Smooth muscle cell (in vitro differentiated cells): ENCODE results near the gene CADM4. TPM values are rescaled to one million over a fixed set of nuclear protein-coding genes. Genes with fewer than 3 reads are reported as not detected.

Source experiments
- DNase-seq: peaks from one replicate; lab custom pipeline; 2025; ENCODE audit not compliant: unreplicated experiment; lab: John Stamatoyannopoulos, UW
- H2AFZ ChIP-seq: fragments of 200-600 bp; sonication (generic); 2 replicates; pipeline ENCODE4 v1.6.0; 2016; ENCODE audit warnings: antibody characterized with exemption, low read depth, mild to moderate bottlenecking
- H3F3A ChIP-seq: fragments of 200-600 bp; sonication (generic); 2 replicates; pipeline ENCODE4 v1.6.0; 2017; ENCODE audit warnings: antibody characterized with exemption, low read depth
- H3K27ac ChIP-seq: fragments of 200-600 bp; sonication (generic); 2 replicates; pipeline ENCODE4 v1.5.1; 2016; ENCODE audit warnings: low read depth, mild to moderate bottlenecking
- H3K27me3 ChIP-seq: fragments of 200-600 bp; sonication (generic); 2 replicates; pipeline ENCODE4 v1.6.1; 2016; ENCODE audit warnings: low read depth, mild to moderate bottlenecking
- H3K36me3 ChIP-seq: fragments of 200-600 bp; sonication (generic); 2 replicates; pipeline ENCODE4 v1.5.1; 2016; ENCODE audit warnings: low read depth
- H3K4me1 ChIP-seq: fragments of 200-600 bp; sonication (generic); 2 replicates; pipeline ENCODE4 v1.5.1; 2016; ENCODE audit warnings: low read depth
- H3K4me2 ChIP-seq: fragments of 200-600 bp; sonication (generic); 2 replicates; pipeline ENCODE4 v1.6.0; 2016; ENCODE audit warnings: mild to moderate bottlenecking
- H3K4me3 ChIP-seq: fragments of 200-600 bp; sonication (generic); 2 replicates; pipeline ENCODE4 v1.5.1; 2016; ENCODE audit warnings: mild to moderate bottlenecking
- H3K79me2 ChIP-seq: fragments of 200-600 bp; sonication (generic); 2 replicates; pipeline ENCODE4 v1.6.0; 2016; ENCODE audit warnings: low read depth, mild to moderate bottlenecking
- H3K9ac ChIP-seq: fragments of 200-600 bp; sonication (generic); 2 replicates; pipeline ENCODE4 v1.6.0; 2016; ENCODE audit warnings: low read depth
- H3K9me3 ChIP-seq: fragments of 200-600 bp; sonication (generic); replicated peaks from 2 replicates; pipeline ENCODE4 v1.5.1; 2016; ENCODE audit warnings: low read depth
- H4K20me1 ChIP-seq: fragments of 200-600 bp; sonication (generic); 2 replicates; pipeline ENCODE4 v1.6.0; 2016; ENCODE audit warnings: low read depth
- WGBS: methylation state at CpG from one replicate; pipeline ENCODE4 v1.1.7; 2016; ENCODE audit warnings: low lambda C conversion rate; 5-methylcytosine and 5-hydroxymethylcytosine counted together
- polyA plus RNA-seq: library from polyadenylated mRNA; unstranded; fragments of >200 nt; fragmentation: Nextera tagmentation; extraction: Ambion mirVana; gene quantifications from 2 replicates; pipeline ENCODE4 v1.2.1, GENCODE V29; 2016
- total RNA-seq: library from RNA; depleted of rRNA; stranded (reverse); fragments of >200 nt; gene quantifications from 2 replicates; pipeline ENCODE4 v1.2.3, GENCODE V29; 2014
- TF ChIP-seq, protein P1 (sequence below): fragments of 200-600 bp; sonication (generic); IDR thresholded peaks from 2 replicates; pipeline ENCODE4 v1.5.1; 2017; ENCODE audit warnings: borderline replicate concordance, mild to moderate bottlenecking, antibody characterized with exemption; ENCODE audit not compliant: insufficient read depth, poor library complexity, severe bottlenecking

CADM4 gene
- total and polyA plus RNA-seq, 2 experiments from 2014 or later, result 1.9 to 2.4 TPM

DNA sequence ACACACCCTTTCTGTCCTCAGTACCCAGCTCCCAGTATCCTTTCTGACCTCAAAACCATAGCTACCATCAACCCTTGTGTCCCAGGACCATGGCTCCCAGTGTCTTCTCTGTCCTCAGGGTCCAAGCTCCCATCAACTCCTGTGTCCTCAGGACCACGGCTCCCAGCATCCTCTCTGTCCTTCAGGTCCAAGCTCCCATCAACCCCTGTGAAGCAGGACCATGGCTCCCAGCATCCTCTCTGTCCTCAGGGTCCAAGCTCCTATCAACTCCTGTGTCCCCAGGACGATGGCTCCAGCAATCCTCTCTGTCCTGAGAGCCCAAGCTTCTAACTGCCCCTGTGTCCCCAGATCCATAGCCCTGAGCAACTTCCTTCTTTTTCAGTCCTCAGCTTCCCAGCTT is 1.7 kb upstream of the CADM4 start:
- WGBS, result 80% methylated on average over 2 of the region's 2 CpGs
- TF ChIP-seq, protein P1, sequence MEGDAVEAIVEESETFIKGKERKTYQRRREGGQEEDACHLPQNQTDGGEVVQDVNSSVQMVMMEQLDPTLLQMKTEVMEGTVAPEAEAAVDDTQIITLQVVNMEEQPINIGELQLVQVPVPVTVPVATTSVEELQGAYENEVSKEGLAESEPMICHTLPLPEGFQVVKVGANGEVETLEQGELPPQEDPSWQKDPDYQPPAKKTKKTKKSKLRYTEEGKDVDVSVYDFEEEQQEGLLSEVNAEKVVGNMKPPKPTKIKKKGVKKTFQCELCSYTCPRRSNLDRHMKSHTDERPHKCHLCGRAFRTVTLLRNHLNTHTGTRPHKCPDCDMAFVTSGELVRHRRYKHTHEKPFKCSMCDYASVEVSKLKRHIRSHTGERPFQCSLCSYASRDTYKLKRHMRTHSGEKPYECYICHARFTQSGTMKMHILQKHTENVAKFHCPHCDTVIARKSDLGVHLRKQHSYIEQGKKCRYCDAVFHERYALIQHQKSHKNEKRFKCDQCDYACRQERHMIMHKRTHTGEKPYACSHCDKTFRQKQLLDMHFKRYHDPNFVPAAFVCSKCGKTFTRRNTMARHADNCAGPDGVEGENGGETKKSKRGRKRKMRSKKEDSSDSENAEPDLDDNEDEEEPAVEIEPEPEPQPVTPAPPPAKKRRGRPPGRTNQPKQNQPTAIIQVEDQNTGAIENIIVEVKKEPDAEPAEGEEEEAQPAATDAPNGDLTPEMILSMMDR, result no peak

DNA sequence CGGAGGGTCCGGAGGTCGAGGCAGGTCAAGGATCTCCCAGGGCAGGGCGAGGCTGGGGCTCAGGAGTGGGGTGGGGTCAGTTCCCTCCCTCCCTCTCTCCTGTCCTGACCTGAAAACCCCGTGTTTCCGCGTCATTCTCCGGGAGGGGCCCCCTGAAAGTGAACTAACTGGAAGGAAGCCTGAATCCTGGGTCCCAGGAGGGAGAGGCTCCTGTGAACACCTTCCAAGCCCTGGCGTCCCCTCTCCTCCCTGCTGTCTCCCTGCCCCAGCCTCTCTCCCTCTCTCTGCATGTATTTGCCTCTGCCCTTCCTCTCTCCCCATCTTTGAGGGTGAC is 741 bp upstream of the CADM4 start:
- Histone ChIP-seq H3K79me2 (no peaks in the 10 kb centered on the region), H3K4me1 (peaks cover 7% of the 10 kb centered on the region), H3K36me3 (no peaks in the 10 kb centered on the region), H3K4me3 (peak overlapping the region; percentile 50), H3K27me3 (peaks cover 43% of the 10 kb centered on the region), H4K20me1 (no peaks in the 10 kb centered on the region), H3F3A (no peaks in the 10 kb centered on the region), H3K4me2 (peak overlapping the region; percentile 83), H3K27ac (no peak overlapping the region), H2AFZ (no peak overlapping the region), H3K9me3 (no peaks in the 10 kb centered on the region), H3K9ac (no peak overlapping the region)
- no peak for DNase-seq
- TF ChIP-seq, protein P1, result no peak
- WGBS, result 18% methylated on average over 6 of the region's 9 CpGs

More for the DNA sequence above, 1.7 kb upstream of the CADM4 start:
- Histone ChIP-seq H3K9me3 (no peaks in the 10 kb centered on the region), H3K4me2 (no peak overlapping the region), H3K79me2 (no peaks in the 10 kb centered on the region), H2AFZ (no peak overlapping the region), H4K20me1 (no peaks in the 10 kb centered on the region), H3K4me3 (no peak overlapping the region), H3F3A (no peaks in the 10 kb centered on the region), H3K27ac (no peak overlapping the region), H3K4me1 (peaks cover 1% of the 10 kb centered on the region), H3K36me3 (no peaks in the 10 kb centered on the region), H3K27me3 (peaks cover 43% of the 10 kb centered on the region), H3K9ac (no peak overlapping the region)
- no peak for DNase-seq

DNA sequence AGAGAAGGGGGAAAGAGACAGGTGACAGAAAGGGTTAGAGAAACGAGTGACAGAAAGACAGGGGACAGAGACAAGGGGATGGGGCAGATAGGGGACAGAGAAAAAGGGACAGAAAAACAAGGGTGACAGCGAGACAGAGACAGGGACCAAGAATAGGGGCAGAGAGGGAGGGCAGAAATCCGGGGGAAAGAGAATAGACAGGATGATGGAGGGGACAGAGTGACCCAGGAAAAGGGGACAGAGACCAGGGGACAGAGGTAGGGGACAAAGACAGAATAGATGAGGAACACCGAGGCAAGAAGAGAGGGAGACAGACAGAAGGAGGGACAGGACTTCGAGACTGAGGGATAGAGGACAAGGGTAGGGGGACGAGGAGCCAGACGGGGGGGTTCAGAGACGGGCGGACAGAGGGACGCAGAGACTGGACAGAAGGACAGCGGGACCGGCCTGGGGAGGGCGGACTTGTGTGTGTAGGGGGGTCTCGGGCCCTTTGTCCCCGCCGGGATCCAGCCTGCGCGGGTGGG is 593 bp downstream of the CADM4 start:
- DNase-seq, result no peak

More for the DNA sequence above, 593 bp downstream of the CADM4 start:
- Histone ChIP-seq H3K27me3 (peaks cover 43% of the 10 kb centered on the region), H3K9ac (no peak overlapping the region), H3K4me2 (peak overlapping the region; percentile 71), H3K9me3 (no peaks in the 10 kb centered on the region), H3K36me3 (no peaks in the 10 kb centered on the region), H3K4me1 (peaks cover 7% of the 10 kb centered on the region), H3F3A (no peaks in the 10 kb centered on the region), H2AFZ (no peak overlapping the region), H3K27ac (no peak overlapping the region), H3K79me2 (no peaks in the 10 kb centered on the region), H3K4me3 (peak overlapping the region; percentile 37), H4K20me1 (no peaks in the 10 kb centered on the region)
- WGBS, result 24% methylated on average over 5 of the region's 18 CpGs
- TF ChIP-seq, protein P1, result no peak
